Renal pelvis (tissue), 12 donors: ENCODE measurements around the gene ISM1. TPM values are rescaled to one million over a fixed set of nuclear protein-coding genes. Genes with fewer than 3 reads are reported as not detected.

Source experiments
- DNase-seq: peaks from one replicate; pipeline ENCODE4 v3.0.0-alpha.2; 2013
- long read RNA-seq, 16 experiments: transcript quantifications; one replicate each; lab custom pipeline, GENCODE V29; 2026
- polyA plus RNA-seq, 3 donors: library from polyadenylated mRNA; unstranded; fragments of 120-200 nt; gene quantifications; one replicate each; pipeline ENCODE4 v1.2.1, GENCODE V29; 2013; ENCODE audit not compliant: insufficient read length in 3 of 3

ISM1 gene
- 1 to 10 TPM; 3.3 to 5.4 (median 4.4) TPM for polyA plus RNA-seq
- long read RNA-seq, donor 1, partial matches to known transcripts = 0 of 1 reads
- long read RNA-seq, donor 1, other reads (novel, unspliced or antisense) = 0 of 1 reads
- long read RNA-seq, donor 2 = 0 reads
- long read RNA-seq, donor 3, partial matches to known transcripts = 0 of 2 reads
- long read RNA-seq, donor 3, other reads (novel, unspliced or antisense) = 0 of 2 reads
- long read RNA-seq, donor 4 = 0 reads
- long read RNA-seq, donor 5 = 0 reads
- long read RNA-seq, donor 6, partial matches to known transcripts = 0 of 1 reads
- long read RNA-seq, donor 6, other reads (novel, unspliced or antisense) = 0 of 1 reads
- long read RNA-seq, donor 7 = 0 reads
- long read RNA-seq, donor 8, partial matches to known transcripts = 0 of 2 reads
- long read RNA-seq, donor 8, other reads (novel, unspliced or antisense) = 0 of 2 reads
- long read RNA-seq, donor 9, partial matches to known transcripts = 0 of 1 reads
- long read RNA-seq, donor 9, other reads (novel, unspliced or antisense) = 0 of 1 reads
- long read RNA-seq, donor 10 = 0 reads
- long read RNA-seq, donor 11 = 0 reads
- long read RNA-seq, donor 12, partial matches to known transcripts = 0 of 12 reads
- long read RNA-seq, donor 12, other reads (novel, unspliced or antisense) = 11 of 12 reads
- long read RNA-seq, donor 13 = 0 reads
- long read RNA-seq, donor 14, partial matches to known transcripts = 0 of 1 reads
- long read RNA-seq, donor 14, other reads (novel, unspliced or antisense) = 0 of 1 reads
- long read RNA-seq, donor 15, partial matches to known transcripts = 0 of 1 reads
- long read RNA-seq, donor 15, other reads (novel, unspliced or antisense) = 0 of 1 reads
- long read RNA-seq, donor 16, partial matches to known transcripts = 0 of 1 reads
- long read RNA-seq, donor 16, other reads (novel, unspliced or antisense) = 0 of 1 reads

GRCh38 chr20:13220904-13221297, at the start of gene ISM1:
Gene ISM1 (plus strand): TSS chr20:13221274. CDS start chr20:13221777, 503 bp downstream.
- DNase-seq = peak; percentile 39

DNA sequence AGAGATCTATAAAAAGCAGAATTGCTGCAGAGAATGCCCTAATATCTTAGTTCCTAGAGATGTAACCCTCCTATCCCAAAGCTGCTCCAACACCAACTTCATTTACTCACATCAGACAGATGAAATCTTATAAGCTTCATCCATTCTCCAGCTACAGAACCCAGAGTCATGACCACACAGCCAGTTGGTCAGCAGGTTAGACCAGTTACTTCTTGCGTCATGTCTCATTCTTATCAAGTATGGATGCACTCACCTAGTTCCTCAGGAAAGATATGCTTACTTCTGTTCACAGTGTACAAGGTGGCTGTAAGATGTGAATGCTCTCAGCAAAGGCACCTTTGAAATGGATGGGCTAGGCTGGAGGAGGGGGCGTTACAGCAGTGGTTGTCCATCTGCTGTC, 47.9 kb upstream of the ISM1 start:
- DNase-seq = no peak

GRCh38 chr20:13174402-13174801, 46.7 kb upstream of the ISM1 start:
- no peak for DNase-seq

DNA sequence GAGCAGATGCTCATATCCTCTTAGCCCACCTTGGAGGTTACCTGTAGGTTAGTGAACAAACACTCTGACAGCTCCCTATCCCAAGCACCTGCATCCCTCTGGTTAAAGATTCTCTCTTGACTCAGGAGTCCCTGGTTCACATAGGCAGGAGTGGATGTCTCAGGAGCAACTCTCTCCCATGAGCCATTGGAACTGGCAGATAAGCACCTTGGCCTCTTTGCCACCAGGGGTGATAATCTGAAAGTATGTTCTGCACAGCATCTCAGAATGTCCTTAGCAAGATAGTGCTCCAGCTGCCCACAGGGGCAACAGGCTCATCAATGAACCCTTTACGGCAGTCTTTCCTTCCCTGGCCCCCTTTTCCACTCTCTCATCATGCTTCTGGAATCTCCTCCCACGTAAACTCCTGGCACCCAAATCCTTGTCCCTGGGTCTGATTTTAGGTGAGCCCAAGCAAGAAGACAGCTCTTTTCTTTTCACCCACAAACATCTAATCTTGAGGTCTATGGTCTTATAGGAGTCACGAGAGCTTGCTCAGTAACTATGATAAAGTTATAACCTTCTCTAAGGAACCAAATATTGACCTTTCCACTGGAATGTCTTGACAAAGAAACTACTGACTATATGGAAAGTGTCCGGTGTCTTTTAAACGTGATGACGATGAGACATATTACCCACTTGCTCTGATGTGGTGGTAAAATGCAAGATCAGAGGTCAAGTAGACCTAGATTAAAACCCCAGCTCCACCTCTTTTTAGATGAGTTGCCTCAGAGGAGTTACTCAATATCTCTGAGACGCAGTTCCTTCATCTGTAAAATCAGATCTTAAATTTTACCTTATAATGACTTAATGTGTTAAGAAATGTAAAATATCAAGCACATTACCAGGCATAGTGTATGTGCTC, 39.8 kb upstream of the ISM1 start:
- no peak for DNase-seq

DNA sequence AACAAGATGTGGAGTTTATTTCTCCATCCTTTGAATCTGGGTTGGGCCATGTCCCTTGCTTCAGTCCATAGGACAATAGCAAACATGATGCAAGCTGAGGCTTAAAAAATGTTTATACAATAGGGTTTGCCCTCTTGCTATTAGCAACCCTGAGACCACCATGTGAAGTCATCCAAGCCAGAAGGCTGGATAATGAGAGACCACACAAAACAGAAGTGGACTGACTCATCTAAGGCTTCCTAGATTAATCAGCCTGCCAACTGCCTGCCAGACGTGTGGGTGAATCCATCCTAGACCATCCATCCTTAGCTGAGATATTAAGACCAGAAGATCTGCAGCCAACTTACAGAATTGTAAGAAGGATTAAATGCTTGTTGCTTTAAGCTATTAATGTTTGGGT, 38.1 kb upstream of the ISM1 start:
- no peak for DNase-seq

- no peak for DNase-seq
Measured at GRCh38 chr20:13186043-13186774, 34.9 kb upstream of the ISM1 start.

- no peak for DNase-seq
Measured at GRCh38 chr20:13187899-13188298, 33.2 kb upstream of the ISM1 start.

GRCh38 chr20:13199279-13199678, 21.8 kb upstream of the ISM1 start:
- peak; percentile 60 for DNase-seq

DNA sequence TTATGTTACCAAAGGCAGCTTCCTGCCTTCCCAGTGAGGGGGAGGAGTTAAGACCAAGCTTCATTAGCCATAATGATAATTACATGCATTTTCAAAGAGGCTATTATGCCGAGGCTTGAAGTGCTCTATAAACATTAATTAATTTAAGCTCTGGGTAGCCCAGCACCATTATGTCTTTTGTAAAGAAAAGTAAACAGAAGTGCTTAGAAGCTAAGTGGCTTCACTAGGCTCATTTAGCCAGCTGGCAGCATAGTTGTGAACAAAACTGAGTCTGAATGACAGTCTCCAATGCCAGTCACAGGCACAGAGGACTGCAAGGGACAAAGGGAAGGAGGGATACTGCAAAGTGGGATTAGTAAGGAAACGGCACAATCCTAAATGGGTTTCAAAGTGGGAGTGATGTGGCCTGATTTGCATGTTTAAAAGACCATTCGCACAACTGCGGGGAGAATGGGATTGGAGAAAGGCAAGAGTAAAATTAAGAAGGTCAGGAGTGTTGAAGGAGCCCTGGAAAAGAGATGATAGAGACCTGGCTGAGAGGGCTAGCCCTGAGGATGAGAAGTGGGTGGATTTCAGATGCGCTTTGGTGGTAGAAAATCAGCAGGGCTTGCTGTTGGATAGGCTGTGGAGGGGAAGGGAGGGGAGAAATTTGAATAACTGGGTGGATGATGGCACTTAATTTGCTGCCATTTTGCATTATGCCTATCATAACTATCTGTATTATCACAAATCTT, 20.1 kb upstream of the ISM1 start:
- no peak for DNase-seq

DNA sequence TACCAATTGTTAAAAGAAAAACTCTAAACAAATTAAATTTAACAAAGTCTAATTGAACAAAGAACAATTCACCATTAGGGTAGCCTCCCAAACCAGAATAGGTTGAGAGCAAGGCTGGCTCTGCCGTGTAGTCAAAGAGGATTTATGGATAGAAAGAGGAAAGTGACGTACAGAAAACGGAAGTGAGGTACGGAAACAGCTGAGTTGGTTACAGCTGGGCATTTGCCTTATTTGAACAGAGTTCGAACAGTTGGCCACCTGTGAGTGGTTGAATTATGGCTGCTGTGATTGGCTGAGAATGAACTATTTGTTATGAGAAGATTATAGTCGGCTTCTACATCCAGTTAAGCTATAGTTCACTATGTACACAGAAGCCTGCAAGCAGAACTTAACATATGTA, 18.5 kb upstream of the ISM1 start:
- DNase-seq = no peak

DNA sequence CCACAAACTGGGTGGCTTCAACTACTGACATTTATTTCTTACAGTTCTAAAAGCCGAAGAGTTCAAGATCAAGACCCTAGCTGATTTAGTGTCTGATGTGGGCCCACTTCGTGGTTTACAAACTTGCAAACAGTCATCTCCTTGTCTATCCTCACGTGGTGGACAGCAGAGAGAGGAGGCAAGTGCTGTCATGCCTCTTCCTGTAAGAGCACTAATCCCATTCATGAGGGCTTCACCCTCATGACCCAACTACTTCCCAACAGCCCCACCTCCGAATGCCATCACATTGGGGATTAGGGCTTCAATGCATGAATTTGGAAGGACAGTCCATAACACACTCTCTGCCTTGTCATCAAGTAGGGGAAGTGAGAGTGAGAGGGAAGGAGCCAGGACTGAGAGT, 15.6 kb upstream of the ISM1 start:
- no peak for DNase-seq

GRCh38 chr20:13205848-13206434, 15.1 kb upstream of the ISM1 start:
- no peak for DNase-seq

DNA sequence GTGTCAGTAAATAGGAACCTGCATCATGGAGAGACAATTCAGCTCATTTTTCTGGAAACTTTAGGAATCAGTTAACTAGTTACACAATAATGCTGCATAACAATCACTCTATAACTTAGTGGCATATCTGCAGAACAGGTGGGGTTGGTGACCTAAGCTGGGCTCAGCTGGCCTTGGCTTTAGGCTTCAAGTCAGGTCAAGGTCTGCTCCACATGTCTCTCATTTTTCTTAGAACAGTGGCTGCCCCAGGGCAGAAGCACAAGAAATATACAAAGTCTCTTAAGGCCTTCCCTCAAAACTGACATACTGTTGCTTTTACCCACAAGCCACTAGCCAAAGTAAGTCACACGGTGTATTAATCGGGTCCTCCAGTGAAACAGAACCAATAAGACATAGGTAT, 14.1 kb upstream of the ISM1 start:
- DNase-seq = no peak

DNA sequence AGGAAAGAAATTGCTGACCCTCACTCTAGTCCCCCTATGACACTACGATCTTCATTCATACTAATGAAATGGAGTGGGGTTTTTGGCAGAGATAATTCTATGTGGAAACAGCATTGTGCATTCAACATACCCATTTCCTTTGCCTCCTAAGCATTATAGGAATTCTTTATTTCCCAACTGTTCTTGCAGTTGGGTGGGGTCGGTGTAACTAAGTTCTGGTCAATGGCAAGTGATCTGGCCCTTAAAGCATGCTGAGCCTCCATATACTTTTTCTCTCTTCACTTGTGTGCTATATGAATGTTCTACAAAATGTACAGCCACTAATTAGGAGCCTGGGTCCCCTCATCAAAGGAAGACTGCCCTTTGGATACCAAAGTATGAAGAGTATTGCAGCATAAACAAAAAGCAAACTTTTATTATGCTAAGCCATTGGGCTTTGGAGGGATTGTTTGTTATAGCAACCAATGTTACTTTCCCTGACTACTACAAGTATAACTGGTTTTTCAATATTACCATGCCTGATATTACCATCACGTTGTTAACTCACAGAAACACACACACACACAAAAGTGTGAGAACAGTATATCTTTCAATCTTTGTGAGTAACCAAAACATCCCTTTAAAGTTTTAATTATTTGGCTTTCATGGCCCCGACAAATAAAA, 9.0 kb upstream of the ISM1 start:
- no peak for DNase-seq

DNA sequence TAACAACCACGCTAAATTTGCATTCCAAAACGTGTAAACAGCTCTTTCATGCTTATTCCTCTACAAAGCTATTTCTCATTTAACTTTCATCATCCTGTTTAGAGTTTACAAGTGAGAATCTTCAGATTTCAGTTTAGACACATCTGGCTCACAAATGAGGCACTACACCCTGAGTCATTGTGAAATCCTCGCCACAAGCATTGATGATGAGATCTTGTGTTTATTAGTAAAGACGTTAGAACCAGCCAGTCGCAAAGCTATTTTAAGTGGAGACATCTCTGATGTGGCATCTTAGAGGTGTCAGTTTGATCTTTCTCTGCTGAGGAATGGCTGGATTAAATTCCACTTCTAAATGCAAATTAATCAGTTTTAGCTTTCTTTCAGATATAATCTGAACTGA, 8.3 kb upstream of the ISM1 start:
- DNase-seq = no peak

- no peak for DNase-seq
Measured at GRCh38 chr20:13213335-13213734, 7.7 kb upstream of the ISM1 start.

GRCh38 chr20:13216533-13216932, 4.5 kb upstream of the ISM1 start:
- no peak for DNase-seq

DNA sequence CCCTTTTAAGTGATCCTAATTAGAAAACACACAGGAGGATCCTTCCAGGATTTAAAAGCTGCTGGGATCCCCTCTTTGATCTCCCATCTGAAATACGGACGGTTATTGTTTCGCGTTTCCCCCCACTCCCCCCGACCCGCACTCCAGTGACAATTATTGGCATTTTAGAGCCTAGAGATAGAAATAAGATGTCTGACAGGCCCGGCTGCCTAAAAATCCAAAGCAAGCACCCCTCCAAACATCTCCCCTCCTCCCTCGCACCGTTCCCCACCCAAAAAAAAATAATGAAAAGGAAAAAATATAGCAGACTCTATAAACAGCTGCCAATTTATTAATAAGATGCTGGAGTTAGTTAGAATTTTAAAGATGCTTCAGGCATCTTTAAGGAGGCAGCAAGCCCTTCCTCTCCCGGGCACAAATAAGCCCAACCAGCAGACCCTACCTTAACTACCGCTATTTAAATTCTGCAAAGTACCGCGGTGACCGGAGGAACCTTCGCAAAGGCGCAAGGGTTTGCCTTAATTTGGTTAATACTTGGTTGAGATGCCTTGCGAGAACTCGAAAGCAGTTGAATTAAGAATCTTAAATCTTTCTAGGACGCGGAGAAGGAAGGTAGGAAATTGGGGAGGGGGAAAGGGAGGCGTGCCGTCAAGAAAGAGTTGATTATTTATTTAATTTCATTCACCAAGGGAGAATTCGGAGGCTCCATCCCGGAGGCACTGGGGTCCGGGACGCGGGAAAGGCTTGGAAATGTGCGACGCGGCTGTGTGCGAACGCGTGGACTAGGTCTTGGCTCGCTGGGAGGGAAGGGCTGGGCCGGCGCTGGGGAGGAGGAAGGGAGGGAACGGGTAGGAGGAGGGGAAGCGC, 1.5 kb upstream of the ISM1 start:
- no peak for DNase-seq
